ENCODE data around the gene KDR.

Gene KDR

GRCh38 chr4:55077577-55077976, 47.8 kb downstream of the KDR start:
- DNase-seq = no peak

- no peak for DNase-seq
Measured at GRCh38 chr4:55075823-55076716, 49.3 kb downstream of the KDR start.

- DNase-seq = no peak
Measured at GRCh38 chr4:55075376-55075775, 50.0 kb downstream of the KDR start.

GRCh38 chr4:55074386-55074785, 51.0 kb downstream of the KDR start:
- no peak for DNase-seq

GRCh38 chr4:55071951-55072350, 53.4 kb downstream of the KDR start:
- DNase-seq = no peak

GRCh38 chr4:55069248-55069647, 56.1 kb downstream of the KDR start:
- no peak for DNase-seq

- DNase-seq = no peak
Measured at GRCh38 chr4:55068522-55068921, 56.9 kb downstream of the KDR start.

- DNase-seq = no peak
Measured at GRCh38 chr4:55066018-55066417, 59.4 kb downstream of the KDR start.

- no peak for DNase-seq
Measured at GRCh38 chr4:55055529-55055928, 69.9 kb downstream of the KDR start.

- DNase-seq = no peak
Measured at GRCh38 chr4:55051532-55051931, 73.9 kb downstream of the KDR start.

- DNase-seq = no peak
Measured at GRCh38 chr4:55050418-55050950, 74.9 kb downstream of the KDR start.

- DNase-seq = no peak
Measured at GRCh38 chr4:55038176-55038890, 87.1 kb downstream of the KDR start.

GRCh38 chr4:55037728-55038127, 87.7 kb downstream of the KDR start:
- no peak for DNase-seq

GRCh38 chr4:55036405-55036804, 89.0 kb downstream of the KDR start:
- no peak for DNase-seq

- no peak for DNase-seq
Measured at GRCh38 chr4:55035892-55036291, 89.5 kb downstream of the KDR start.

- no peak for DNase-seq
Measured at GRCh38 chr4:55033296-55033695, 92.1 kb downstream of the KDR start.

GRCh38 chr4:55032788-55033187, 92.6 kb downstream of the KDR start:
- DNase-seq = no peak

- no peak for DNase-seq
Measured at GRCh38 chr4:55032179-55032578, 93.2 kb downstream of the KDR start.

GRCh38 chr4:55031158-55031557, 94.2 kb downstream of the KDR start:
- DNase-seq = no peak

GRCh38 chr4:55030589-55030988, 94.8 kb downstream of the KDR start:
- DNase-seq = no peak

- no peak for DNase-seq
Measured at GRCh38 chr4:55029821-55030503, 95.4 kb downstream of the KDR start.

GRCh38 chr4:55029321-55029720, 96.1 kb downstream of the KDR start:
- DNase-seq = no peak
